CD4-positive, alpha-beta T cell treated with Interleukin-15 for 4 hours (primary cell): Measurements from ENCODE around the gene PRDX2.

ENCODE experiments used
- DNase-seq: peaks from one replicate; pipeline ENCODE4 v3.0.0-alpha.2; 2020; ENCODE audit warnings: low spot score

The PRDX2 gene

DNA sequence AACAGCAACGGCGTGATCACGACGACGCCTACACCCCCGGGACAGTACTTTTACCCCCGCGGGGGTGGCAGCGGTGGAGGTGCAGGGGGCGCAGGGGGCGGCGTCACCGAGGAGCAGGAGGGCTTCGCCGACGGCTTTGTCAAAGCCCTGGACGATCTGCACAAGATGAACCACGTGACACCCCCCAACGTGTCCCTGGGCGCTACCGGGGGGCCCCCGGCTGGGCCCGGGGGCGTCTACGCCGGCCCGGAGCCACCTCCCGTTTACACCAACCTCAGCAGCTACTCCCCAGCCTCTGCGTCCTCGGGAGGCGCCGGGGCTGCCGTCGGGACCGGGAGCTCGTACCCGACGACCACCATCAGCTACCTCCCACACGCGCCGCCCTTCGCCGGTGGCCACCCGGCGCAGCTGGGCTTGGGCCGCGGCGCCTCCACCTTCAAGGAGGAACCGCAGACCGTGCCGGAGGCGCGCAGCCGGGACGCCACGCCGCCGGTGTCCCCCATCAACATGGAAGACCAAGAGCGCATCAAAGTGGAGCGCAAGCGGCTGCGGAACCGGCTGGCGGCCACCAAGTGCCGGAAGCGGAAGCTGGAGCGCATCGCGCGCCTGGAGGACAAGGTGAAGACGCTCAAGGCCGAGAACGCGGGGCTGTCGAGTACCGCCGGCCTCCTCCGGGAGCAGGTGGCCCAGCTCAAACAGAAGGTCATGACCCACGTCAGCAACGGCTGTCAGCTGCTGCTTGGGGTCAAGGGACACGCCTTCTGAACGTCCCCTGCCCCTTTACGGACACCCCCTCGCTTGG is 9.3 kb downstream of the PRDX2 start:
- peak; percentile 73 for DNase-seq

DNA sequence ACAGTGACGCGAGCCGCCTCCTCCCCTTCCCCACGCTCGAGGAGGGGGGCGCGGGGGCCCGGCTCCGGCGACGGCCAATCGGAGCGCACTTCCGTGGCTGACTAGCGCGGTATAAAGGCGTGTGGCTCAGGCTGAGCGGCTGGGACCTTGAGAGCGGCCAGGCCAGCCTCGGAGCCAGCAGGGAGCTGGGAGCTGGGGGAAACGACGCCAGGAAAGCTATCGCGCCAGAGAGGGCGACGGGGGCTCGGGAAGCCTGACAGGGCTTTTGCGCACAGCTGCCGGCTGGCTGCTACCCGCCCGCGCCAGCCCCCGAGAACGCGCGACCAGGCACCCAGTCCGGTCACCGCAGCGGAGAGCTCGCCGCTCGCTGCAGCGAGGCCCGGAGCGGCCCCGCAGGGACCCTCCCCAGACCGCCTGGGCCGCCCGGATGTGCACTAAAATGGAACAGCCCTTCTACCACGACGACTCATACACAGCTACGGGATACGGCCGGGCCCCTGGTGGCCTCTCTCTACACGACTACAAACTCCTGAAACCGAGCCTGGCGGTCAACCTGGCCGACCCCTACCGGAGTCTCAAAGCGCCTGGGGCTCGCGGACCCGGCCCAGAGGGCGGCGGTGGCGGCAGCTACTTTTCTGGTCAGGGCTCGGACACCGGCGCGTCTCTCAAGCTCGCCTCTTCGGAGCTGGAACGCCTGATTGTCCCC is 10.1 kb downstream of the PRDX2 start, which contains the start of gene JUNB:
TSS of gene JUNB (plus strand) at position 142 of the 706 bp plus-strand sequence. CDS start at position 428, 286 bp downstream.
- DNase-seq: peak; percentile 98

DNA sequence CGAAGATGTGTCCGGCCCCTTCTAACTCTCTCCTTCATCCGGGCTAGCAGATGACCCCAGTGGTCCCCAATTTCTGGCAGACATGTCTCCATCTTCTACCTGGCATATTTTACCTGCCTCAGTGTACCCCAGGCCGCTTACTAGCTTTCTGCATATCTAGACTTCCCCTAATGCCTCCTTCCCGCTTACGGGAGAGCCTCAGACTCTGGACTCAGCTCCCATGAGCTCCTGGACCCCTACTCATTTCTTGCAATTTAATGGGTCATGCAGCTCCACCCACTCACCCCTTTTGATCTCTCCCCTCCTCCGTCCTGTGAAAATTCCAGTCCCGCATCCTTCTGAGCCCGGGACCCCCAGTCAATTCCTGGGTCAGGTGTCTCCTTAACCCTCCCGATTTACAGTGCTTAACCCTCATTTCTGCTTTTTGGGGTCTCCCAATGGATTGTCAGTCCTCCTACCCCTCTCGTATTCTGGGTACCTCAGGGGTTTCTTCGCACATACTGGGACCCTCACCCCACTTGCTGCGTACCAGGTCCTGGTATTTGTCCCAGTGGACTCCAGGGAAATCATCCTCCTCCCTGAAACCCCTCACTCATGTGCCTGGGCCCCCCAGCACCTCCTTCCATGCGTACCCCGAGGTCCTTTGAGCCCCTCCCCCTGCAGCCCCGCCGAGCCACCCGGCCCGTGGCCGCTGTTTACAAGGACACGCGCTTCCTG is 10.8 kb downstream of the PRDX2 start:
- DNase-seq: no peak

DNA sequence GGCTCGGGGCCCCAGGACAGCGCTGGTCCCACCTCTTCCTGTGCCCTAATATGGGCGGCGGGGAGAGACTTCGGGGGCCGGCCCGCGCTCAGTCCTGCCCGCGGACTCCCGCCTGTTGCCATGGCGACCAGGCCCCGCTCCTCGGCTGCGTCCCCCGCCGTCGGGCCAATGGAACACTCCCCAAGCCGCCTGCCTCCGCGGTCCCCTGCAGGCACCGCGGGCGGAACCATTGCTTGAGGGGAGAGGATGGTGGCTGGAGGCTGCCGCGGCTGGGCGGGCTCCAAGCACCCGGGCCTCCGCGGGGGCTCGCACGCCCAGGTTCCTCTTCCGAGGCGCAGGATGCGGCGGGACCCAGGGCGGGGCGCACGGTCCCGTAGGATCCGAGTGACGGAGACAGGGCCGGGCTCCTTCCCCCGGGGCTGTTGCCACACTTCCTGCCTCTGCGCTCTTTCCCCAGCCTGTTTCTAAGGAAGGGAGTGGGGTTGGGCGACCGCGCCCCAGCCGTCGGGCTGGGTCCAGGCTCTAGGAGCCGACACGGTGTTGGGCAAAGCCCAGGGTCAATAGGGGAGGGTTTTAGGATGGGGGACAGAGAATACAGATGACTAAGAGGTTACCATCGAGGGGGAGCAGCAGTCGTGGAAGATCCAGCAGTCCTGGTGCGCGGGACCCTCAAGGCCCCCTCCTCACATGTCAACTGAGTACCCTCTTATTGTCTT is 11.5 kb downstream of the PRDX2 start:
- peak; percentile 96 for DNase-seq

DNA sequence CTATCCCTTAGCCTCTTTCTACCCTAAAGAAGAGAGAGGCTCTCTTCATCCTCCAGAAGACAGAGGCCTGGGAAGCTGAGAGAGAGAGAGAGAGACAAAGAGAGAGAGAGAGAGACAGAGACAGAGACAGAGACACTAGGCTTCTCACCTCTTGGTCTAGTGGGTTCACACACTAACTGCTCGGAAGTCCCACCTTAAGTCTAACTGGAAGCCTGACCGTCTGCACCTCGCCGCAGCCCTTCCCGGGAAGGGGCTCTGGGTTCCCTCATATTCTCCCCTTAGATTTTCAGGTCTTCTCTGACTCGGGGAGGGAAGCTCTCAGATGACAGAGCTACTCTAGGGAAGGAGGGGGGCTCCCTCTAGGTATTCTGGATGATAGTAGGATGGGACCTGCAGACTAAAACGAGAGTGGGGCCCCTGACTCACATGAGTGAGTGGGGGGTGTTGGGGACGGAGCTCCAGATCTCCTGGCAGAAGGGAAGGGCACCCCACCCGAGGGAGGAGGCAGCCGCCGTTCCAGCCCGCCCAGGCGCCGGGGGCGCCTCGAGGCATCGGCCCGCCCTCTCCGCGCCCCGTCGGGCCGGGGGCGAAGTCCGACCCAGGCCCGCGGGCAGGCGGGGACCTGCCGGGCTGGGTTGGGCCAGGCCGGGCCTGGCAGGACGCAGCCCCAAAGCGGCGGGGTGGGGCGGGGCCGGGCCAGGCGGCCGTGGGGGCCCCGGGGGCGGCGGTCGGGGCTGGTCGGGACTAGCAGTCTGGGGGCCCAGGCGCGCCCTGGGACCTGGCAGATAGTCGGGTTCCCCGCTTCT is 12.3 kb downstream of the PRDX2 start:
- peak; percentile 41 for DNase-seq

DNA sequence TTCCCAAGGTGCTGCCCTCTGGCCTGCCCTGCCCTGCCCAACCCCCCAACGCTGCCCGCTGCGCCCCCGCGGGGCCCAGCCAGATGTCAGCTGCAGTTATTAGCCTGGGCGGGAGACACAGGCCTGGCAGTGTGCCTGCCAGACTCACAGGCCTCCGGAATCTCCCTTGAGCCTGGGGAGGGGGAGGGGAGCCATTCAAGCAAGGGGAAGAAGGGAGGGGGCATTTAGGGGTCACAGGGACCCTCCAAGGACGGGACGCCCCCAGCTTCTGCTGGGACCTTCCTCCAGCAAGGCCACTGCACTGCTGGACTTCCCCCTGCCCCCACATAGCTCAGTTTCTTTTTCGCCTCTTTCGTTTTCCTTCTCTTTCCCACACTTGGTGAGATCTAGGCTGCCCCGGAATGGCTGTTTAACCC is 12.9 kb downstream of the PRDX2 start:
- DNase-seq: peak; percentile 60

DNA sequence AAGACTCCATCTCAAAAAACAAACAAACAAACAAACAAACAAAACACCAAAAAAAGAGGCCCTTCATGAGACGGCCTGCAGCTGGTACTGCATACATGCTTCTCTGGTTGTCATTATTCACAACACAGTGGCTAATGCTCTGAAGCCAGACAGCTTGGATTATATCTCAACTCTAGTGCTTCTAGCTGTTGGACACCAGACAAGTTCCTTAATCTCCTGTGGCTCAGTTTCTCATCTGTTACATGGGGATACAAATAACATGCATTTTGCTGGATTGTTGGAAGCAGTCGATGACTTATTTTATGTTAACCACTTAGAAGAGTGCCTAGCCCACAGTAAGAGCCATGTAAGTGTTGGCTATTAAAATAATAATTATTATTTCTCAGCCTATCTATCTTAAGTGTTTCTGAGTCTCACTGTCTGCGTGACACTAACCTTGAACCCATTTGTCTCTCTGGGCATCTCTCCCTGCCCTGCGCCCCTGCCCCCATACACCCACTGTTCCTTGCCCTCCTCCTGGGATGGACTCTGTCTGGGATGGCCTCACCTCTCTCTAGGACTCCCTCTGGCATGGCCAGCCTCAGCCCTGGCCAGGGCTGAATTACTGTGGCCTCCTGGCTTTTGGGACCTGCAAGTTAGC is 13.4 kb downstream of the PRDX2 start:
- no peak for DNase-seq

DNA sequence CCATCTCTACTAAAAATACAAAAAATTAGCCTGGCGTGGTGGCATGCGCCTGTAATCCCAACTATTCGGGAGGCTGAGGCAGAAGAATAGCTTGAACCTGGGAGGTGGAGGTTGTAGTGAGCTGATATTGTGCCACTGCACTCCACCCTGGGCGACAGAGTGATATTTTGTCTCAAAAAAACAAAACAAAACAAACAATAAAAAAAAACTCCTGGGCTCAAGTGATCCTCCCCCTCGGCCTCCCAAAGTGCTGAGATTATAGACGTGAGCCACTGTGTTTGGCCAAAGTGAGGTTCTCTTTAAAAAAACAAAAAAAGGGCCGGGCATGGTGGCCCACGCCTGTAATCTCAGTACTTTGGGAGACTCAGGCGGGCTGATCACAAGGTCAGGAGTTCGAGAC is 14.1 kb downstream of the PRDX2 start:
- DNase-seq: no peak

DNA sequence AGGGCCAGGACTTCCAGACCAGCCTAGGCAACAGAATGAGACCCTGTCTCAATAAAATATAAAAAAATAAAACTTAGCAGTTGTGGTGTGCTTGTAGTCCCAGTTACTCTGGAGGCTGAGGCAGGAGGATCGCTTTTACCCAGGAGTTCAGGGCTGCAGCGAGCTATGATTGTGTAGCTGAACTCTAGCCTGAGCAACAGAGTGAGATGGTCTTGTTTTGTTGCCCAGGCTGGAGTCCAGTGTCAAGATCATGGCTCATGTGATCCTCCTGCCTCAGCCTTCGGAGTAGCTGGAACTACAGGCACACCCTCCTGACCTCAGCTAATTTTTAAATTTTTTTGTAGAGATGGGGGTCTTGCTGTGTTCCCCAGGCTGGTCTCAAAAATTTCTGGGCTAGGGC is 14.6 kb downstream of the PRDX2 start:
- no peak for DNase-seq

DNA sequence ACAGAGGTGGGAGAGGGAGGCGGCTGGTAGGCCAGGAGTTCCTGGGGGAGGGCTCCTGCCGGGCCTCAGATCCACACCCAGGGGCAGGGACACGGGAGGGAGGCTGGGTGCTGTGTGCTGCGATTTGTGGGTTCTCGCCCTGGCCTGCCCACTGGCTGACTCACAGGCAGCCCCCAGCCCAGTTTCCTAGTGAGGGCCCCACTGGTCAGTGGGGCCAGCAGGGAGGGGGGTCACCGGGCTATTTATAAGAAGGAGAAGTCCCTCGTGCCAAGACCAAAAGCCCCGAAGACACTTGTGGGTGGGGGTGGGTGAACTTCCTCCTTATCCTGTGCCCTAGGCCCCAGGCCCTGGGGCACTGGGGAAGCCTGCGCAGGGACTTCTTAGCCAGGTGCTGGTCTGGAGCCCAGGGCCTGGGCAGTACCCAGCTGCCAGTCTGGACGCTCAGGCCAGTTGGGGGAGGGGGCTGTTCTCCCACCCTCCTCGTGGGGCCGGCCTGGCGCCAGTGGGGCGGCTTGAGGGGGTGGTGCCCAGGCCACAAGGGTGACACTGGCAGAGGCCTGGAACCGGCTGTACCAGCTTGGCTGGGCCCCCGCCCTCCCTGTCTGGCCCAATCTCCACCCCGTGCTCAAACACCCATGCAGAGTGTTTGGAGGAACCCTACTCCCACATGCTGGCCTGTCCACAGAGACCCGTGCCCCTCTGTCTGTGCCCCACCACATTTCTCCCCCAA is 15.3 kb downstream of the PRDX2 start:
- peak; percentile 23 for DNase-seq

DNA sequence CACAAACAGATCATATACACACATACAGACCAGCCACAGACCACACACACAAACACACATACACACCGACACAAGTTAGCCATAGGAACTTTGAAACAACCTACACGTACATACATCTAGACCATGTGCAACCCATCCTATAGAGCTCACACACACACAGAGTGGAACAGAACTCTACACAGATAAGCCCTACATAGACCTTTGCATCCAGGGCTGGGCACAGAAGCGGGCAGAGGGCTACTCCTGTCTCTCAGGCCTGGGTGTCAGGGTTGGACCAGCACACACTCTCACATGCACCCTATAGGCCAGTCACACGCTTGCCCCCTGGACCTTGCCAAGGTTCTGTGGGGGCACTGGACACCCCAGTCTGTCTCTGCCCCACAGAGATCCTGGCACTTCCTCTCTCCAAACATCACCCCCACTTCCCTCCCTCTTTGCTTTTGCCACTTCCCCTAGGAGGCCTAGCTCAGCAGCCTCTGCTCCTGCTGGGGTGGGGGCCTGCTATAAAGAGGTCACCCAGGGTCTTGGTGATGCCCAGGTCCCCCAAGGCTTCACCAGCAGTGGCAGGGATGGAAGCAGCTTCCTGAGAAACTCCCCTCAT is 16.1 kb downstream of the PRDX2 start:
- peak; percentile 20 for DNase-seq

DNA sequence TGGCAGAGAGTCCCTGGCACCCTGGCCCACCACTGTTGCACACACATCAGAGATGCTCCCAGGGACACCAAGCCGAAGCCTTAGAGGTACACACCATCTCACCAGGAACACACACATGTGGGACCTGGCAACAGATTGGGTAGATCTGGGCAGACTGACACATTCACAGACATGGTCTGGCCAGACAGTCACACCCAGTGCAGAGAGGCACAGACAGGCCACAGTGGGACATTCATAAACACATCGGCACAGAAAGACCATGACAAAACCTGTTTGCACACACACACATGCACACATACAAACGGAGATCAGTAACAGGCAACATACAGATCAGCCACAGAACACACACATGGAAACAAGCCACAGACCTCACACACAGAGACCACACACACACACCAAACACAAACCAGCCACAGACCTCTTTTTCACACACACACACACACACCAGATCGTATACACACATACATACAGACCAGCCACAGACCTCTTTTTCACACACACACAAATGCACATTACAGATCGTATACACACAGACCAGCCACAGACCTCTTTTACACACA is 16.6 kb downstream of the PRDX2 start:
- DNase-seq: peak; percentile 59

DNA sequence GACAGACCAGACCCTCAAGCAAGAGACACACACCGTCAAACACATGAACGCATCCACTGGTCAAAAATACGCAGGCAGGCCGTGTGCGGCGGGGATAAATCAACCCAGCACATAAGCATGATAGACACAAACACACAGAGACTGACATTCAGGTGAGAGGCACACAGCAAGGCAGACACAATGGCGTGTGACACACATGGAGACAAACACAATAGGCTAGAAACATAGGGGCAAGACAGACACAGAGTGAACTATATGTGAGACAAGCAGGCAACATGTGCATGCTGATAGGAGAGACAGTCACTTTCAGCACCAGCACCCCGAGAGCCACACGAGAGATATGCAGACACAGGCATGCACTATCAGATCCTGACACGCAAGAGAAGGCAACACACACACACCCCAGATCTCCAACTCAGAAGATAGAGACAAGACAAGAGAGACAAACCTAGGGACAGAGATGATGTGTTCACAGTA is 17.2 kb downstream of the PRDX2 start:
- DNase-seq: peak; percentile 31

DNA sequence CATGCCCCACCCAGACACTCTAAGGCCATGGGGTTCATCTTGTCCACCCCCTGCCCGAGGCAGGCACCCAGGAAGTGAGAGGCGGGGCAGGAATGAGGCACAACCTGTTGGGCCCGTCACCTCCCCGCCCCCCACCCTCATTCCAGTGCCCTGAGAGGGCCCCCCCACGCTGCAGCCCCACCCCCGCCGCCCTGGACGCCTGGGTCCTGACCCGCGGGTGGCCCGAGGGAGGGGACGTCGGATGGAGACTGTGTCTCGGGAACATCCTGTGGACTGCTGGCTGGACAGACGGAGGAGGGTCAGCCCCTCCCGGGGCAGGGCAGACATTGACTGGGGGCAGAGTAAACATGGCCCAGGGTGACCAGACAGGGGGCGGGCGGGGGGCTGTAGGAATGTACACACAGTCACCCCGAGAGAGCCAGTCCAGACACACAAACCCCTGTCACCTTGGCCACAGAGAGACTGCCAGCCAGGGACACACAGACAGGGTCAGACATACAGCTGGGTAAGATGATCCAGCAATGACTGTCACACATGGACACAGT is 17.7 kb downstream of the PRDX2 start:
- DNase-seq: peak; percentile 19

DNA sequence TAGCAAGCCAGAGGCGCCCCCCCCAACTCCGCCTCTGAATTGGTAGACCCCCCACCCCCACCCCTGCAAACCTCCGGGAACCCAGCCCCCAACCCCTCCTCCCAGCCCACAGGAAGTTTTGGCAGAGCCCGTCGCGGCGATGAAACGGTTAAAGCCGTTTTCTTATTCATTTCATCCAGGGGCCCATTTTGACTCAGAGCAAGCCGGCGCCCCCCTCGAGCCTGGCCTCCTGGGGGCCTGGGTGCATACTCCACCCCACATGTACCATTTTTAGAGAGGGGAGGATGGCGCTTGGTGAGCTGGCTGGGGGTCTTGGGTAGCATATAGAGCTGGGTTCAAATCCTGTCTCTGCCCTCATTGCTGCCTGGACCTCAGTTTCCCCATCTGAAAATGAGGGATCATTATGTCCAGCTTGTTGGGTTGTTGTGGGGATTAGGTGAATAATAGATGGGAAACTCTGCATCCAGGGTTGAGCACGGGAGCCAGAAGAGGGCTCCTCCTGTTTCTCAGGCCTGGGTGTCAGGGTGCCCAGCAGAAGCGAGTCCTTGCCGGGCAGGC is 18.2 kb downstream of the PRDX2 start:
- DNase-seq: peak; percentile 26

DNA sequence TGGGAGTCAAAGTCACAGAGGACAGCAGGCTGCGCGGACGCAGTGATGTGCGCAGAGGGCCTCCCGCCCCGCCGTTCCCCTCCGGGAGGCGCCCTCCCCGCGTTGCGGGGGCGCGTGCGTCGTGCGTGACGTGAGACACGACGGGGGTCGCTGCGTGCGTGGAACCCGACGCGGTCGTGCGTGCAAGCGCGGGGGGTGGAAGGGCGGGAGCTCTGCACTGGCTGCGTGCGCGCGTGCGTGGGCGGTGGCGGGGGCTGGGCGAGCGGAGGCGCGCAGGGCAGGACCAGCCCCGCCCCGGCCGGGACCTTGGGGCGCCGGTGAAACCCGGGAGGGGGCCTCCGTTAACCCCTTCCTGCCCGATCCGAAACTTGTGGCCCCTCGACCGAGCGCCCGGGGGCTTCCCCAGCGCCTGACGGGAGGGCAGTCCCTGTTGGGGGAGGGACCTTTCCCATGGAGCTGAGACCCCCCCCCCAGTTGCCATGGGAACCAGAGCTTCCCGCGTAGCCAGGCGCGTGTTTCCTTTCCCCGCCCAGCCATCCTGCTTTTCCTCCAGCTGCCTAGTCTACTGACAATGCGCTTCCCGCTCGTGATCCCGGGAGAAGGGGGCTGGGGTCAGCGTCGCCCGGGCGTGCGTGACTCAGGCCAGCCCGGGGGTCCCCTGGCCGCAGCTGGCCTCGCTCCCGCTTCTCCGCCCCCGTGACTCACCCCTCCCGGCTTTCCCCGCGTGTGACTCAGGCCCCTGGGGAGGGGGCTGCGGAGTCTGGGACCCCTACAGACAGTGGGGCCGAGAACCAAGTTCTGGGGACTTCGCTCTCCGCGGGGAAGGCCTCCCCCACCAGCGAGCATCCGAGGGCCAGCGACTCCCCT is 18.9 kb downstream of the PRDX2 start:
- peak; percentile 92 for DNase-seq

DNA sequence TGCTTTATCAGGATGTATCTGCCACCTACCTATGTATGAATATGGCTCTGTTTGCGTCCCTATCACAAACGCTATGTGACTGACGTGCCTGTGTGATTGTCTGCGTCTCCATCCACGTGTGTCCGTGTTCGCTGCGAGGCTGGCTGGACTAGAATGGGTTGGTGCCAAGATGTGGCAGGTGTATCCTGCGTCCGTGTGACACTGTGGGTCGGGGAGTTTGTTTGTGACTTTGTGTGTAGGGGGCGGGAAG is 19.5 kb downstream of the PRDX2 start:
- DNase-seq: no peak
